PC-3 (cell line): ENCODE results near the gene RNF34. TPM values are rescaled to one million over a fixed set of nuclear protein-coding genes. Genes with fewer than 3 reads are reported as not detected.

Experiments used
- ATAC-seq: fragments of 200-7000 bp; cut with Tn5 transposase; 2 replicates; pipeline ENCODE4 v1.9.1; 2020; ENCODE audit warnings: mild to moderate bottlenecking, moderate library complexity
- BruUV-seq: library from RNA; stranded (reverse); fragments of 400-500 nt; replicated peaks from 2 replicates; lab custom pipeline; 2021; lab: Mats Ljungman, UMichigan
- CTCF ChIA-PET: fragments of 300-600 bp; sonication (Branson Sonifier 250); formaldehyde crosslinking; loops from one replicate; lab custom pipeline; 2022; ENCODE audit warnings: antibody characterized with exemption; lab: Charles Lee
- POLR2A ChIA-PET: fragments of 300-600 bp; sonication (Branson Sonifier 250); formaldehyde crosslinking; loops from one replicate; lab custom pipeline; 2022; ENCODE audit warnings: antibody characterized with exemption; ENCODE audit not compliant: unreplicated experiment; lab: Charles Lee
- DNase-seq: peaks from one replicate; pipeline ENCODE4 v3.0.0-alpha.2; 2015
- H2AFZ ChIP-seq: fragments of 300-600 bp; sonication (generic); 2 replicates; pipeline ENCODE4 v1.6.0; 2016; ENCODE audit warnings: antibody characterized with exemption, low read length
- H3F3A ChIP-seq: fragments of 300-600 bp; sonication (generic); one replicate; pipeline ENCODE4 v1.6.0; 2017; ENCODE audit warnings: antibody characterized with exemption, low read length, control low read depth, mild to moderate bottlenecking; ENCODE audit not compliant: unreplicated experiment
- H3K27ac ChIP-seq: fragments of 300-600 bp; sonication (generic); 2 replicates; pipeline ENCODE4 v1.5.1; 2016; ENCODE audit warnings: mild to moderate bottlenecking, low read length
- H3K27me3 ChIP-seq: fragments of 300-600 bp; sonication (generic); 2 replicates; pipeline ENCODE4 v1.6.1; 2016; ENCODE audit warnings: low read length, mixed read lengths
- H3K36me3 ChIP-seq: fragments of 300-600 bp; sonication (generic); 2 replicates; pipeline ENCODE4 v1.6.1; 2016; ENCODE audit warnings: low read depth, mixed run types, low read length, mixed read lengths
- H3K4me1 ChIP-seq: fragments of 300-600 bp; sonication (generic); 2 replicates; pipeline ENCODE4 v1.5.1; 2016; ENCODE audit warnings: low read length; ENCODE audit not compliant: insufficient read depth
- H3K4me2 ChIP-seq: fragments of 300-600 bp; sonication (generic); 2 replicates; pipeline ENCODE4 v1.6.0; 2016; ENCODE audit warnings: low read length
- H3K4me3 ChIP-seq: fragments of 300-600 bp; sonication (generic); 2 replicates; pipeline ENCODE4 v1.5.1; 2016; ENCODE audit warnings: mild to moderate bottlenecking, low read length, mixed read lengths
- H3K79me2 ChIP-seq: fragments of 300-600 bp; sonication (generic); 2 replicates; pipeline ENCODE4 v1.6.1; 2017; ENCODE audit warnings: low read length, mixed read lengths
- H3K9ac ChIP-seq: fragments of 300-600 bp; sonication (generic); 2 replicates; pipeline ENCODE4 v1.6.0; 2016; ENCODE audit warnings: mild to moderate bottlenecking, low read length
- H3K9me2 ChIP-seq: fragments of 300-600 bp; sonication (generic); replicated peaks from 2 replicates; pipeline ENCODE4 v1.6.1; 2016; ENCODE audit warnings: mixed run types, low read length, mixed read lengths
- H3K9me3 ChIP-seq: fragments of 300-600 bp; sonication (generic); 2 replicates; pipeline ENCODE4 v1.6.1; 2016; ENCODE audit warnings: low read length, mixed read lengths
- H4K20me1 ChIP-seq: fragments of 300-600 bp; sonication (generic); 2 replicates; pipeline ENCODE4 v1.6.1; 2016; ENCODE audit warnings: low read length, mixed read lengths
- EZH2 ChIP-seq: fragments of 300-600 bp; sonication (generic); IDR thresholded peaks from one replicate; pipeline ENCODE4 v1.6.1; 2017; ENCODE audit warnings: antibody characterized with exemption, mild to moderate bottlenecking, low read length; ENCODE audit not compliant: unreplicated experiment
- EZH2phosphoT487 ChIP-seq: fragments of 300-600 bp; sonication (generic); IDR thresholded peaks from 2 replicates; pipeline ENCODE4 v1.6.1; 2018; ENCODE audit warnings: mild to moderate bottlenecking, antibody characterized with exemption, low read length, borderline replicate concordance
- intact Hi-C: fragments of 100-400 bp; cut with micrococcal nuclease; formaldehyde crosslinking; loops from 2 replicates; pipeline ENCODE4 v1.9.0; 2023
- total RNA-seq: library from RNA; depleted of rRNA; stranded (reverse); fragments of >200 nt; gene quantifications from 2 replicates; pipeline ENCODE4 v1.2.3, GENCODE V29; 2014
- TF ChIP-seq, protein P1 (sequence below): fragments of 300-600 bp; sonication (generic); conservative IDR thresholded peaks from 2 replicates; pipeline ENCODE4 v1.5.1; 2017; ENCODE audit warnings: antibody characterized with exemption, low read depth, mild to moderate bottlenecking, low read length

RNF34 gene
- total RNA-seq, 1 experiment from 2014 or later, result 88.2 TPM

GRCh38 chr12:121452985-121453360 is 53.1 kb downstream of the RNF34 start:
- no peak overlapping the region for H3K4me2 ChIP-seq
- no peak overlapping the region for H2AFZ ChIP-seq
- H3K4me1 ChIP-seq, result no peaks in the 10 kb centered on the region
- H3K9me3 ChIP-seq, result no peaks in the 10 kb centered on the region
- H3F3A ChIP-seq, result no peaks in the 10 kb centered on the region
- H3K4me3 ChIP-seq, result no peak overlapping the region
- H3K27ac ChIP-seq, result no peak overlapping the region
- TF ChIP-seq EZH2 (no peak), EZH2phosphoT487 (no peak)
- TF ChIP-seq, protein P1, sequence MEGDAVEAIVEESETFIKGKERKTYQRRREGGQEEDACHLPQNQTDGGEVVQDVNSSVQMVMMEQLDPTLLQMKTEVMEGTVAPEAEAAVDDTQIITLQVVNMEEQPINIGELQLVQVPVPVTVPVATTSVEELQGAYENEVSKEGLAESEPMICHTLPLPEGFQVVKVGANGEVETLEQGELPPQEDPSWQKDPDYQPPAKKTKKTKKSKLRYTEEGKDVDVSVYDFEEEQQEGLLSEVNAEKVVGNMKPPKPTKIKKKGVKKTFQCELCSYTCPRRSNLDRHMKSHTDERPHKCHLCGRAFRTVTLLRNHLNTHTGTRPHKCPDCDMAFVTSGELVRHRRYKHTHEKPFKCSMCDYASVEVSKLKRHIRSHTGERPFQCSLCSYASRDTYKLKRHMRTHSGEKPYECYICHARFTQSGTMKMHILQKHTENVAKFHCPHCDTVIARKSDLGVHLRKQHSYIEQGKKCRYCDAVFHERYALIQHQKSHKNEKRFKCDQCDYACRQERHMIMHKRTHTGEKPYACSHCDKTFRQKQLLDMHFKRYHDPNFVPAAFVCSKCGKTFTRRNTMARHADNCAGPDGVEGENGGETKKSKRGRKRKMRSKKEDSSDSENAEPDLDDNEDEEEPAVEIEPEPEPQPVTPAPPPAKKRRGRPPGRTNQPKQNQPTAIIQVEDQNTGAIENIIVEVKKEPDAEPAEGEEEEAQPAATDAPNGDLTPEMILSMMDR, result no peak
- H4K20me1 ChIP-seq, result no peaks in the 10 kb centered on the region
- H3K9ac ChIP-seq, result no peak overlapping the region
- no TSS peak for BruUV-seq
- H3K79me2 ChIP-seq, result peaks cover 50% of the 10 kb centered on the region
- H3K27me3 ChIP-seq, result no peaks in the 10 kb centered on the region
- intact Hi-C loops, result no loop called here
- H3K9me2 ChIP-seq, result no peaks in the 10 kb centered on the region
- ChIA-PET CTCF (no interaction called here), POLR2A (no interaction called here)
- DNase-seq (no peak), ATAC-seq (no peak)
- H3K36me3 ChIP-seq, result peaks cover 7% of the 10 kb centered on the region; the same call in 1 of the 2 replicates

DNA sequence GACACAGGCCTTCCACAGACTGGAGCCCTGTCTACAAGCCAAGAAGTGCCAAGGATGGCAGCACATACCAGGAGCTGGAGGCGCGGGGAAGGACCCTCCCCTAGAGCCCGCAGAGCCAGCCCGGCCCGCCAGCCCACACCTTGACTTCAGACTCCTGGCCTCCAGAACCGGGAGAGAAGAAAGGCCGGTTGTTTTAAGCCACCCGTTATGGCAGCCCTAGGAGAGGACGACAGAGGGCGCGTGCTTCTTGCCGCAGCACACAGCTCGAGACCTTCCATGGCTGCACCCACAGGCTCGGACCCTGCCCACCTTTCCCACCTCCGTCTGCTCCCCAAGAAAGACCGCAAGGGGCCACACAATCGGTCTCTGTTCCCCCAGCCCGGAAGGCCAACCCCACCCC is 53.7 kb downstream of the RNF34 start:
- ATAC-seq, result no peak
- no peaks in the 10 kb centered on the region for H3K9me3 ChIP-seq
- H3K27ac ChIP-seq, result no peak overlapping the region
- H2AFZ ChIP-seq, result no peak overlapping the region
- no peaks in the 10 kb centered on the region for H3F3A ChIP-seq
- intact Hi-C loops, result no loop called here
- no peaks in the 10 kb centered on the region for H4K20me1 ChIP-seq
- DNase-seq, result no peak
- BruUV-seq, result no TSS peak
- H3K4me2 ChIP-seq, result no peak overlapping the region
- ChIA-PET CTCF (no interaction called here), POLR2A (no interaction called here)
- H3K79me2 ChIP-seq, result peaks cover 52% of the 10 kb centered on the region
- H3K9me2 ChIP-seq, result no peaks in the 10 kb centered on the region
- no peak overlapping the region for H3K9ac ChIP-seq
- no peaks in the 10 kb centered on the region for H3K27me3 ChIP-seq
- H3K4me3 ChIP-seq, result no peak overlapping the region
- TF ChIP-seq EZH2phosphoT487, result no peak
- no peak for TF ChIP-seq EZH2
- TF ChIP-seq, protein P1, result no peak
- peaks cover 7% of the 10 kb centered on the region; the same call in 1 of the 2 replicates for H3K36me3 ChIP-seq
- no peaks in the 10 kb centered on the region for H3K4me1 ChIP-seq

DNA sequence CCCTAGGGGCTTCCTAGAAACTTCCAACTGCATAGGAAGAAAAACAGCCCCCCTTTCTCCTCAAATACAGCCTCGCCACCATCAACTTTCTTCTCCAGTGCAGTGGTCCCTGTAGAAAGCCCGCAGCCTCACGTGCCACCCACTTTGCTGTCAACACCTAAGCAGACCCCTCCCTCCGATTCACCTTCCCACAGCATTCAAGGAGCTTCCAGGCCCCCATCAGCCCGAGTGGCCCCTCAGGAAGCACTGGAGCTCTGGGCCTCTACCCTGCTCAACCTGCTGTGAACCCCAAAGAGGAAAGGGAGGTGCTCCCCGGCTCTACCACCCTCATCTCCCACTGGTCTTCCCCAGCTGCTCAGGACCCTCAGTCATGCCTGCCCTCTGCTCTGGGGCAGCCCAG is 55.0 kb downstream of the RNF34 start:
- ATAC-seq, result no peak
- CTCF ChIA-PET, result no interaction called here
- intact Hi-C loops, result no loop called here
- Histone ChIP-seq H3K9me3 (no peaks in the 10 kb centered on the region), H3K4me1 (no peaks in the 10 kb centered on the region), H3K79me2 (peaks cover 61% of the 10 kb centered on the region), H3K4me3 (no peak overlapping the region), H4K20me1 (no peaks in the 10 kb centered on the region), H2AFZ (no peak overlapping the region), H3K4me2 (no peak overlapping the region), H3K9me2 (no peaks in the 10 kb centered on the region), H3K36me3 (peaks cover 7% of the 10 kb centered on the region; the same call in 1 of the 2 replicates), H3K27me3 (no peaks in the 10 kb centered on the region), H3K27ac (no peak overlapping the region), H3K9ac (no peak overlapping the region), H3F3A (no peaks in the 10 kb centered on the region)
- POLR2A ChIA-PET, result no interaction called here
- DNase-seq, result no peak
- TF ChIP-seq EZH2phosphoT487, result no peak
- TF ChIP-seq, protein P1, result no peak
- no peak for TF ChIP-seq EZH2
- no TSS peak for BruUV-seq
